Mammary epithelial cell (primary cell): Measurements from ENCODE around the gene PUS1.

Experiments
- CTCF ChIP-seq, 2 donors: IDR thresholded peaks in 1 of 2; conservative IDR thresholded peaks in 1 of 2; 2 replicates each; pipeline ENCODE4 v1.5.1; 2011 to 2012; ENCODE audit warnings: inconsistent platforms in 2 of 2, low read length in 2 of 2, mild to moderate bottlenecking in 2 of 2, control low read depth in 1 of 2, low read depth in 1 of 2; ENCODE audit not compliant: insufficient read depth in 1 of 2; ENCODE audit errors: extremely low read depth in 1 of 2
- EZH2 ChIP-seq: IDR thresholded peaks from 2 replicates; pipeline ENCODE4 v1.6.1; 2012; ENCODE audit warnings: low read length, inconsistent platforms, borderline replicate concordance

- TF ChIP-seq CTCF (conservative IDR thresholded peaks at IDR 0.05 in 1 of 2, IDR thresholded peaks at IDR 0.05 in 1 of 2; ENCODE audit: extremely low read depth in 1 of 2, insufficient read depth in 1 of 2, low read depth in 1 of 2, low read length in 2 of 2): no peak
- no peak for TF ChIP-seq EZH2
These were observed 1.7 kb upstream of the PUS1 start for GRCh38 chr12:131927110-131928079.
